Thoracic aorta endothelial cell (primary cell): ENCODE measurements around the gene ZNF195. TPM values are rescaled to one million over a fixed set of nuclear protein-coding genes. Genes with fewer than 3 reads are reported as not detected.

Source experiments
- small RNA-seq: library from RNA; depleted of rRNA; stranded (forward); fragments of <200 nt; gene quantifications from one replicate; pipeline ENCODE3, GENCODE V24; 2012
- total RNA-seq: library from RNA; depleted of rRNA; stranded (reverse); fragments of >200 nt; gene quantifications from 2 replicates; pipeline ENCODE4 v1.2.3, GENCODE V29; 2012

ZNF195 gene
- 32.5 and 33.4 TPM in 2 replicates for total RNA-seq

DNA sequence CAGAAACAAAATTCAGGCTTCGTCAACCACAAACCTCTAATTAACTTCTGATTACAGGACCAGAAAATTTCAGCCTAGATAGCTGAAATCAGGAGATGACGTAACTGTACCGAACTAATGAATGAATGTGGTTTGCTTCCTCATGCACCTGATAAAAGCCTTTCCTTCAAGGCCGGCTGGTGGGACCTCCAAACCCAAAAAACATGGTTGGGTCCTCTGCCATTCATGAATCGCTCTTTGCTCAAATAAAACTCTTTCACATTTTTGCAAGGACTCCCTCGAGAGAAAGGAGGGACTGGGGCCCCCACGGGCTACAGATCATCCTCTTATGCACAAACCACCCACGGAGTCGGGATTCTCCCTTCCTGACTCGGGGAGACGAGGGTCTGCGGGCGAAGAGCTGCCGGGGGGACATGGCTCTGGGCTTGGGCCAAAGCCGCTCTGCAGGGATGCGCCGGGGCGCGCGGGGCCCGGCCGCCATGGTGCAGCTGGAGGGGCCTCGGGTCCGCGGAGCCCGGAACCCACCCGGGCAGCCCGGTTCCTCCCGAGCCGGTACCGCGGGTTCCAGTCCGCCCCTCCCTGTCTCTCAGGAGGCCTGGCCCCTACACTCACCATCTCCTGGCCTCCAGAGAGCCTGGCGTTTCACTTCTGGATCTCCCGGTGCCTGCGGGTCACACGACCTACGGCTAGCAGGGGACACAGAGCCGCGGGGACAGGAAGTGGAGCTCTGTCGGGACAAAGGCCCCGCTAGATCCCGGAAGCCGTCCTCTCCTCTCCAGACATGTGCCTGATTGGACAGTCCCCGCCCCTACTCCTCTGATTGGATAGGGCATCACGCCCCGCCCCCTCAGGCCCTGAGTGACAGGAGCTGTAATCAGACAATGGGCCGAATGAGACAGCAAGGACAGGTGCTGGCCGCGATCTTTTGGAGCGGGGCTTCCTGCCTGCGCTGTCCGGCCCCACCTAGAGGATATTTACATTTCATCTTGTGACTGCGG lies at the start of gene ZNF195:
TSS of gene ZNF195 (minus strand) at position 721 of the 998 bp plus-strand sequence. CDS start at position 615, 106 bp downstream.

Small RNA genes lying within 50 kb of the gene (small RNA-seq; reads per million reads assigned to genes)
- not detected for gene AC123788.2

Other genes with a start within 250 kb of the ZNF195 start
- gene OSBPL5, start 213.8 kb downstream of the ZNF195 start, total RNA-seq = 19.5 and 30.8 TPM in 2 replicates
- not detected in 2 replicates for gene MRGPRG, start 160.3 kb downstream of the ZNF195 start, total RNA-seq
- not detected in 2 replicates for gene MRGPRE, start 146.7 kb downstream of the ZNF195 start, total RNA-seq